Naive B cell (primary cell): Measurements from ENCODE around the gene PRCD. TPM values are rescaled to one million over a fixed set of nuclear protein-coding genes. Genes with fewer than 3 reads are reported as not detected.
"Not testable (repeated sequence)": the region's sequence is repeated elsewhere in the genome, so short reads cannot be mapped to it uniquely, and the experiment has no call there.

ENCODE experiments used
- ATAC-seq, 2 donors: fragments of 150-1000 bp; cut with Tn5 transposase; 2 replicates each; pipeline ENCODE4 v1.10.0; 2021; ENCODE audit warnings: low read depth in 2 of 2, mild to moderate bottlenecking in 2 of 2, moderate library complexity in 2 of 2
- DNase-seq: peaks from one replicate; pipeline ENCODE4 v3.0.0; 2022
- H3K27ac Mint-ChIP-seq, 6 donors: one replicate each; pipeline ENCODE4 v1.8.0; 2020 to 2022; ENCODE audit warnings: mild to moderate bottlenecking in 6 of 6, mixed read lengths in 6 of 6, moderate library complexity in 5 of 6, inconsistent platforms in 2 of 6
- H3K27me3 Mint-ChIP-seq, 3 donors: one replicate each; pipeline ENCODE4 v1.8.0; 2021 to 2022; ENCODE audit warnings: mixed read lengths in 3 of 3, mild to moderate bottlenecking in 1 of 3
- H3K36me3 Mint-ChIP-seq, 2 donors: one replicate each; pipeline ENCODE4 v1.8.0; 2020 to 2022; ENCODE audit warnings: mixed read lengths in 2 of 2, inconsistent platforms in 1 of 2, mild to moderate bottlenecking in 1 of 2
- H3K4me1 Mint-ChIP-seq, 3 donors: one replicate each; pipeline ENCODE4 v1.8.0; 2020 to 2022; ENCODE audit warnings: mixed read lengths in 3 of 3, inconsistent platforms in 1 of 3, mild to moderate bottlenecking in 1 of 3, moderate library complexity in 1 of 3
- H3K4me3 Mint-ChIP-seq, 8 donors: one replicate each; pipeline ENCODE4 v1.8.0; 2020 to 2022; ENCODE audit warnings: mild to moderate bottlenecking in 8 of 8, mixed read lengths in 8 of 8, moderate library complexity in 8 of 8, inconsistent platforms in 2 of 8
- H3K9me3 Mint-ChIP-seq, 7 donors: one replicate each; pipeline ENCODE4 v1.8.0; 2020 to 2022; ENCODE audit warnings: mixed read lengths in 7 of 7, mild to moderate bottlenecking in 5 of 7, inconsistent platforms in 2 of 7, moderate library complexity in 1 of 7
- polyA plus RNA-seq, 6 donors: library from polyadenylated mRNA; unstranded; fragments of 300-500 nt; fragmentation: Illumina TruSeq; gene quantifications; one replicate each; pipeline ENCODE4 v1.2.3, GENCODE V29; 2021; ENCODE audit warnings: low read depth in 6 of 6

The PRCD gene
- polyA plus RNA-seq, 6 donors from 2014 or later = 21.6 to 54.4 (median 34.3) TPM

DNA sequence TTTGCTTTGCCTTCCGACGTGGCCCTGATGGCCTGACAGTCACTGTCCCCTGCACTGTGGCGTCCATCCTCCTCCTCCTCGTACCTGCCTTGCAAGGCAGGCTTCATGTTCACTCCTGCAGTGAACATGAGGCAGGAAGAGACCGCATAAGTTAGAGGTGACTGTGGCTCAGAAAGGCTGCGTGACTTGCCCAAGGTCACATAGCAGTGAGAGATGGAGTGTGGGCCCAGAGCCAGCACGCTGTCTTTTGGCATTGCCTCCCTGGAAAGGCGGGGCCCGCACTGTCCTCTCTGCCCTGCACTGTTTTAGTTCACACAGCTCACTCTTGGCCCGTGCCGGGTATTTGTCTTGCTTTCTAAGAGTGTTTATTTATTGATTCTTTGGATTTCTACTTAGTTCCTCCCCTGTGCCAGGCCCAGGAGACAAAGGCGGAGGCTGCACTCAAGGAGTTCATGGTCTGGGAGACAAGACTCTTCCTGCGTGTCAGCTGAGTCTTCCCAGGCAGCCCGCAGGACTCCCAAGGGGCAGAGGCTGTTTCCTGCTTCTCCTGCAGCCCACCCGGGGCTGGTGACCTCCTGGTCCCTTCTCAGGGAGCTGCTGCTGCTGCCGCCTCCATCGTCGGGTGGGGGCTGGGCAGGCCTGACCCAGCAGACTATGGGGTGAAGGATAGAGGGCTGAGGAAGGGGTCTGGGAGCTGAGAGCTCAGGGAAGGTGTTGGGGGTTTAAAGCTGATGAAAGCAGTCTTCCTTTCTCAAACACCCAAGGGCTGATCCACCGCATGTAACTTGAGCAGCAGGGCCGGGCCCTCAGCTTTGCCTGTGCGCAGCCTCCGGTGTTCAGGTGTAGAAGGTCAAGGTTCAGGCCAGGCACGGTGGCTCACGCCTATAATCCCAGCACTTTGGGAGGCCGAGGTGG, 15.0 kb upstream of the PRCD start:
- peak overlapping the region in 5 of 8 donors; percentile 4 to 63 (median 19) for H3K4me3 Mint-ChIP-seq
- no peaks in the 10 kb centered on the region for H3K9me3 Mint-ChIP-seq
- no peaks in the 10 kb centered on the region for H3K36me3 Mint-ChIP-seq
- ATAC-seq (no peak), DNase-seq (no peak)
- peak overlapping the region in 5 of 6 donors; percentile 36 to 87 (median 84) for H3K27ac Mint-ChIP-seq
- peaks cover 27 to 49% (median 44%) of the 10 kb centered on the region in 3 donors for H3K4me1 Mint-ChIP-seq
- H3K27me3 Mint-ChIP-seq = peaks cover 0 to 14% (median 11%) of the 10 kb centered on the region in 3 donors

- peak overlapping the region in 2 of 8 donors; percentile 6 to 12 for H3K4me3 Mint-ChIP-seq
- not testable (repeated sequence) for H3K27ac Mint-ChIP-seq, DNase-seq, H3K9me3 Mint-ChIP-seq, H3K36me3 Mint-ChIP-seq, ATAC-seq
- H3K4me1 Mint-ChIP-seq = peaks cover 33 to 56% (median 50%) of the 10 kb centered on the region in 3 donors
- H3K27me3 Mint-ChIP-seq = peaks cover 0 to 14% (median 7%) of the 10 kb centered on the region in 3 donors
Measured at GRCh38 chr17:76525513-76525833, 14.4 kb upstream of the PRCD start.

- not testable (repeated sequence) for H3K27me3 Mint-ChIP-seq, ATAC-seq, H3K9me3 Mint-ChIP-seq, DNase-seq, H3K36me3 Mint-ChIP-seq
- Mint-ChIP-seq H3K4me1 (peaks cover 37 to 63% (median 58%) of the 10 kb centered on the region in 3 donors), H3K27ac (peak overlapping the region; percentile 93 to 99 (median 96)), H3K4me3 (peak overlapping the region; percentile 77 to 95 (median 90))
Measured at GRCh38 chr17:76527016-76527415, 12.8 kb upstream of the PRCD start.

- ATAC-seq (peak; percentile 78 to 80), DNase-seq (peak; percentile 83)
- Mint-ChIP-seq H3K4me1 (peaks cover 40 to 66% (median 58%) of the 10 kb centered on the region in 3 donors), H3K36me3 (no peaks in the 10 kb centered on the region), H3K27me3 (peaks cover 0 to 5% (median 0%) of the 10 kb centered on the region in 3 donors), H3K4me3 (peak overlapping the region; percentile 77 to 95 (median 90)), H3K9me3 (no peaks in the 10 kb centered on the region), H3K27ac (peak overlapping the region; percentile 93 to 99 (median 96))
Measured at GRCh38 chr17:76527430-76528111, 12.3 kb upstream of the PRCD start.

DNA sequence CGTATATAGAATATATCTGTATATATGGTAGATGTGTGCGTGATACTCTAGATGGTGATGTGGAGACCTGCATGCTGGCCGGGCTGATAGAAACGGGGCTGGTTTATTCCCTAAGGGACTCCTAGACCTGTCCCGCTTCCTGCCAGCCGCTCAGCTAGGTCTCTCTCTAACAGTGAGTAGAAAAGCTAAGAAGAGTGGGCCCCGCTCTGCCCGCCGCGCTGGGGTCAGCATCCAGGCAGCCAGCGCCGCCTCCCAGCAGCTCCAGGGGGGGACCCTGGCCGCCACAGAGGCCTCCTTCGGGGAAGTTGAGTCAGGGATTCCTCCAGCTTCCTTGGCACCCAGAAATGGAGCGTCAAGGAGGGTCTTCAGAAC, 11.7 kb upstream of the PRCD start:
- H3K4me3 Mint-ChIP-seq = peak overlapping the region; percentile 77 to 95 (median 90)
- peak overlapping the region; percentile 91 to 99 (median 94) for H3K27ac Mint-ChIP-seq
- peaks cover 38 to 62% (median 56%) of the 10 kb centered on the region in 3 donors for H3K4me1 Mint-ChIP-seq
- peak; percentile 63 to 64 for ATAC-seq
- no peaks in the 10 kb centered on the region for H3K9me3 Mint-ChIP-seq
- peaks cover 0 to 1% (median 0%) of the 10 kb centered on the region in 3 donors for H3K27me3 Mint-ChIP-seq
- no peaks in the 10 kb centered on the region for H3K36me3 Mint-ChIP-seq
- no peak for DNase-seq

DNA sequence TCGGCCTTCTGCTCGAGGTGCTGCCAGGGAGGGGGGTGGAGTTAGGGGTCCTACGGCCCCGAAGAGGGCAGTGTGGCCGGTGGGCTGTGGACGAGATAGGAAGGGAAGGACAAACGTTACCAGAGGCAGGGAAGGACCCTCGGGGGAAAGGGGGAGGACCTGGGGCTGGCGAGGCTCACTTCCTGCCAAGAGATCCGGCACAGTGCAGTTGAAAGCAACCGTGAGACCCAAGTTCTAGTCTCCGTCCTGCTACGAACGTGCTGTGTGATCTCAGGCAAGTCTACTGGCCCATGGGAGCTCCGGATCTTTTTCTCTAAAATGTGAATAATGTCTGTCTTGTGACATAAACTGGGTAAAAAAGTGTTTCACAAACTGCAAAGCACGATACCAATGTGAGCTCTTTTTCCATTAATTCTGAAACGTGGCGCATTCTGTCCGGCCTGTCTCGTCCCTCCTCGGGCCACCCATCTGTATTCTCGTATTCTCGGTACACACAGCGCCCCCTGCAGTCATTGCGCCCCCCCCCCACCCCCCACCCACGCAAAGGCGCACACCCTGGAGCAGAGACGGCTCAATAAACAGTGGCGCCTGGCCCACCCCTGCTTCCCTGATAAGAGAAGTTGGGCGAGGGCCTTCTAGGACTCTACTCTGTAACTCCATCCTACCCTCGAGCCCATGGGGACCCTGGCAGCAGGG, 11.2 kb upstream of the PRCD start:
- DNase-seq (peak; percentile 35), ATAC-seq (peak; percentile 16 to 20)
- H3K27ac Mint-ChIP-seq = peak overlapping the region; percentile 91 to 99 (median 94)
- H3K9me3 Mint-ChIP-seq = no peaks in the 10 kb centered on the region
- peaks cover 33 to 56% (median 51%) of the 10 kb centered on the region in 3 donors for H3K4me1 Mint-ChIP-seq
- H3K27me3 Mint-ChIP-seq = no peaks in the 10 kb centered on the region
- peak overlapping the region; percentile 77 to 95 (median 90) for H3K4me3 Mint-ChIP-seq
- no peaks in the 10 kb centered on the region for H3K36me3 Mint-ChIP-seq

DNA sequence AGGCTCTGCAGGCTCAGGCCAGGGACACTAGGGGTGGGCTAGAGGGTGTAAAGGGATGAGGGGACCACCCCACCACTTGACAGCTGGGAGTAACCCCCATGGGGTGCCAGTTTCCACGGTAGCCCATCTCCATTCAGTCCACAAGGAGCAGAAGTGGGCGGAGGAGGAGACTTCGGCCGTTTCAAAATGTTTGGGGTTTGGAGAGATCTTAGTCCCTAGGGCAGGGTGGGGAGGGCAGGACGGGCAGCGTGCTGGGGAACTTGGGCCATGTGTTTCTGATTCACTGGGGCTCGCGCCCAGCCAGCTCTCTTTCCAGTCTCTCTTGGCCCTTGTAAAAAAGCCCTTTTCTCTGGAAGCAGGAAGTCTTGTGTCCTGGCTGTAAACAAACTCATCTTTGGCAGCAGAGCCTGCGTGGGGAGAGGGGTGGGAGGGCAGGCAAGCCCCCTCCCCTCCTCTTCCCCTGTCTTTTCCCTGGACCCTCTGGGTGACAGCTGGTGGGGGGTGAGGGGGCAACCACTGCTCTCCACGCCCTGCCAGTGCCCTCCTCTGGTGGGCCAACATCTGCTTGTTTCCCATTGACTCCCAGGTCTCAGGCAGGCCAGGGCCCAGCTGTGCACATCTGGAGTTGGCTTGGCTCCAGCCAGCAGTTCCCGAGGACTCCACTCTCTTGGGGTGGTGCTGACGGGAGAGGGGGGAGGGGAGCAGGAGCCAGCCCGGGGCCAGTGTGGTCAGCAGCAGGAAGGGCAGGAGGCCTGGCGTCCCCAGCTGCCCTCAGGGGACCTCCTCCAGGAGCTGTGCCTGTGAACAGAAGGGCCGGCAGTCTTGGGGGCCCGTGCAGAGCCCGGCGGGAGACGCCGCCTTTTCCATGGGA, 10.4 kb upstream of the PRCD start:
- no peak for ATAC-seq
- no peaks in the 10 kb centered on the region for H3K36me3 Mint-ChIP-seq
- H3K27ac Mint-ChIP-seq = peak overlapping the region; percentile 67 to 99 (median 94)
- H3K27me3 Mint-ChIP-seq = no peaks in the 10 kb centered on the region
- no peak for DNase-seq
- H3K4me3 Mint-ChIP-seq = peak overlapping the region; percentile 51 to 95 (median 87)
- no peaks in the 10 kb centered on the region for H3K9me3 Mint-ChIP-seq
- peaks cover 29 to 49% (median 46%) of the 10 kb centered on the region in 3 donors for H3K4me1 Mint-ChIP-seq

DNA sequence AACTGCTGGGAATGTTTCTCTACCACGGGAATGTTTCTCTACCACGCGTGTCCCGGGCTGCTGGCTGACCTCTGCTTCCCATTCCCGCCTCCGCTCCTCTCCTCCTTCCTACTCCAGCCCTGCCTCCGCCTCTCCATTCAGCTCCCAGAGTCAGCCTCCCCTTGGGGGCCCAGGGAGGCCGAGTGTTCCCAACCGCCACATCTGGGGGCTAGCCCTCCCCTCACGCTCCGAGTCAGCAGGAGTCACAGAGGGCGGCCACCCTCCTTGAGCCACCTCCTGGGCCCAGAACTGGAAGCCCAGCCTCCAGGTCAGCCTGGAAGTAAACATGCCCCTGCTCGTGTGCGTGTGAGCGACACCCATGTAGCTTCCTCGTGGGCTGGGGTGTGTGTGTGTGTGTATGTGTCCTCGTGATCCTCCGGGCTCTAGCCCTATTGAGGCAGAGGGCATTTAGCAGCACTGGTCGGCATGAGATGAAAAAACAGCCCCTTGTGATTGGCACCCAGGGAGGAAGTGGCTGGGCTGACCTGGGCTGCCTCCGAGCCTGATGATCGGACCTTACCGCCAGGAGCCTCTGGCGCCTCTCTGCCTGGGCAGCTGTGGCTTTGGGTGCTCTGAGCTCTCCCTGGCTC, 9.6 kb upstream of the PRCD start:
- Mint-ChIP-seq H3K4me3 (peak overlapping the region; percentile 56 to 85 (median 76)), H3K27ac (peak overlapping the region; percentile 49 to 99 (median 94)), H3K4me1 (peaks cover 27 to 47% (median 39%) of the 10 kb centered on the region in 3 donors), H3K27me3 (peaks cover 0 to 3% (median 0%) of the 10 kb centered on the region in 3 donors), H3K9me3 (no peaks in the 10 kb centered on the region), H3K36me3 (no peaks in the 10 kb centered on the region)
- ATAC-seq (no peak), DNase-seq (no peak)

- Mint-ChIP-seq H3K4me1 (peaks cover 31 to 50% (median 37%) of the 10 kb centered on the region in 3 donors), H3K36me3 (no peaks in the 10 kb centered on the region), H3K27ac (peak overlapping the region in 5 of 6 donors; percentile 49 to 99 (median 93)), H3K9me3 (no peaks in the 10 kb centered on the region), H3K4me3 (peak overlapping the region in 3 of 8 donors; percentile 10 to 85 (median 77)), H3K27me3 (peaks cover 0 to 5% (median 0%) of the 10 kb centered on the region in 3 donors)
- DNase-seq (no peak), ATAC-seq (no peak)
Measured at GRCh38 chr17:76530811-76531485, 8.9 kb upstream of the PRCD start.

DNA sequence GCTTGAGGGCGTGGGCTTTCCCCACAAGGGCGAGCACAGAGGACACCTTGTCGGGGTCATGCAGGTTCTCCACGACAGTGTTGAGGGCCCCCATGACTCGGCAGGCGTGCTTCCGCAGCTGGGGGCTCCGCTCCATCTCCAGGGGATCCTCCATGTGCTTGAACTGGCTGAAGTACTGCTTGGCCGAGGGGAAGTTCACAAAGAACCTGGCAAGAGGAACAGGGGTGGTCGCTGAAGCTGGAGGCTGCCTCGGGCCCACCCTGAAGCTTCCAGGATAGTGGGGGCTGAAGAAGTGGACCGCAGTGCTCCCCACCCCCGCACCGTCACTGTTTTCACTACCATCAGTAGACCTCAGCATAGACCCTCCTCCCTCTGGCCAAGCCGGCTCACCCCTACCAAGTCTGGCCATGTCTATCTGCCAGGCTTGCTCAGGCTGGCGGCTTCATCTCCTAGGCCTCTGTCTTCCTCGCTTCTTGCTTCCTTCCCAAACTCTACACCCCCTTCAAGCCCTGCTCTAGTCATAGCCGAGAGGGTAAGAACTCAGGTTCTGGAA, 8.3 kb upstream of the PRCD start:
- Mint-ChIP-seq H3K27me3 (peaks cover 0 to 11% (median 4%) of the 10 kb centered on the region in 3 donors), H3K4me3 (peak overlapping the region; percentile 19 to 80 (median 53)), H3K9me3 (no peaks in the 10 kb centered on the region), H3K4me1 (peaks cover 35 to 55% (median 36%) of the 10 kb centered on the region in 3 donors), H3K27ac (peak overlapping the region in 5 of 6 donors; percentile 59 to 90 (median 84)), H3K36me3 (no peaks in the 10 kb centered on the region)
- DNase-seq = no peak
- no peak for ATAC-seq

GRCh38 chr17:76532072-76532651, 7.7 kb upstream of the PRCD start:
- DNase-seq (no peak), ATAC-seq (no peak)
- H3K27me3 Mint-ChIP-seq = peaks cover 0 to 16% (median 5%) of the 10 kb centered on the region in 3 donors
- H3K36me3 Mint-ChIP-seq = no peaks in the 10 kb centered on the region
- peak overlapping the region in 7 of 8 donors; percentile 29 to 80 (median 56) for H3K4me3 Mint-ChIP-seq
- no peaks in the 10 kb centered on the region for H3K9me3 Mint-ChIP-seq
- H3K4me1 Mint-ChIP-seq = peaks cover 33 to 56% (median 38%) of the 10 kb centered on the region in 3 donors
- H3K27ac Mint-ChIP-seq = peak overlapping the region in 5 of 6 donors; percentile 59 to 90 (median 82)
